Measurements from ENCODE around the gene OCIAD2. TPM values are rescaled to one million over a fixed set of nuclear protein-coding genes. Genes with fewer than 3 reads are reported as not detected.

The OCIAD2 gene
- total and polyA plus RNA-seq, 4 donors: 8.5 to 159 (median 26.5) TPM

DNA sequence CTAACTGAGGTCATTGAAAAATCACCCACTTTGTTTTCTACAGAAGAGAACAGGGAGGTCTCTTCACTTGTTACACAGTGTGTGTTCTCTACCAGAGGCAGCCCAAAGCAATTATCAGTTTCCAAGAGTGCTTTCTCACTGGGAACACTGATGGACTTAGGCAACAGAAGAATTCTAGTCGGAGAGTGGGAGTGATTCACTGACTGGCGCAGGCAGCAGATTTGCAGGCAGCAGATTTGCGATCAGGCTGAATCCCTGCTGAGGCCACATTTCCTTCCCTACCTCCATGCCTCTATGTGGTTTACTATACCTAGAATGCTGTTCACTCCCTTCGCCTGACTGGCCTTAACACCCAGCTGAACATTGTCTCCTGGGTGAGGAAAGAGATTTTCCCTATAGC is 6.6 kb downstream of the OCIAD2 start:
- 86% methylated on average over 4 of the region's 4 CpGs for WGBS

DNA sequence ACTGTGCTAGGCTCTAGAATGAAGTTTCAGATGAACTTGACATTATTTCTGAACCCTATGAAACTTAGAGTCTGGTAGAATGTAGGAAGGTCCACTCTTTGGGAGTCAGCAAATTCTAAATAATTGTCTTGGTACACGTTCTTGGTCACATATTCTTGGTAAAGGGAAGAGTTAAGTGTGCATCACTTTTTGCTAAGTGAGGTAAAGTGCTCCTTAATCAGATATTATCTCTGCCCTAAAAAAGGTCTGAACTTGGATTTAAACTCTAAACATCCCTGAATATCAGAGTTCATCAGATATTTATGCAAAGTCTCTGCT is 7.2 kb downstream of the OCIAD2 start:
- H3K36me3 ChIP-seq (ENCODE audit: control insufficient read depth in 4 of 4, insufficient read depth in 3 of 4, low read depth in 1 of 4, low read length in 3 of 4): peaks cover 3 to 57% (median 35%) of the 10 kb centered on the region in 4 donors
- H3K4me1 ChIP-seq (ENCODE audit: control insufficient read depth in 4 of 4, insufficient read depth in 4 of 4, low read length in 3 of 4): peaks cover 0 to 4% (median 3%) of the 10 kb centered on the region in 4 donors
- no peak for DNase-seq (ENCODE audit: low spot score)
- 75% methylated on average over 1 of the region's 1 CpG for WGBS
- TF ChIP-seq, protein P1, sequence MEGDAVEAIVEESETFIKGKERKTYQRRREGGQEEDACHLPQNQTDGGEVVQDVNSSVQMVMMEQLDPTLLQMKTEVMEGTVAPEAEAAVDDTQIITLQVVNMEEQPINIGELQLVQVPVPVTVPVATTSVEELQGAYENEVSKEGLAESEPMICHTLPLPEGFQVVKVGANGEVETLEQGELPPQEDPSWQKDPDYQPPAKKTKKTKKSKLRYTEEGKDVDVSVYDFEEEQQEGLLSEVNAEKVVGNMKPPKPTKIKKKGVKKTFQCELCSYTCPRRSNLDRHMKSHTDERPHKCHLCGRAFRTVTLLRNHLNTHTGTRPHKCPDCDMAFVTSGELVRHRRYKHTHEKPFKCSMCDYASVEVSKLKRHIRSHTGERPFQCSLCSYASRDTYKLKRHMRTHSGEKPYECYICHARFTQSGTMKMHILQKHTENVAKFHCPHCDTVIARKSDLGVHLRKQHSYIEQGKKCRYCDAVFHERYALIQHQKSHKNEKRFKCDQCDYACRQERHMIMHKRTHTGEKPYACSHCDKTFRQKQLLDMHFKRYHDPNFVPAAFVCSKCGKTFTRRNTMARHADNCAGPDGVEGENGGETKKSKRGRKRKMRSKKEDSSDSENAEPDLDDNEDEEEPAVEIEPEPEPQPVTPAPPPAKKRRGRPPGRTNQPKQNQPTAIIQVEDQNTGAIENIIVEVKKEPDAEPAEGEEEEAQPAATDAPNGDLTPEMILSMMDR (IDR thresholded peaks at IDR 0.05; ENCODE audit: low read depth, low read length, missing input control): no peak
- TF ChIP-seq RAD21 (IDR thresholded peaks at IDR 0.05) (no peak), GABPA (IDR thresholded peaks at IDR 0.05 in 1 of 2, conservative IDR thresholded peaks at IDR 0.05 in 1 of 2) (no peak), HNF4G (IDR thresholded peaks at IDR 0.05) (no peak), FOXA1 (IDR thresholded peaks at IDR 0.05) (no peak), JUND (IDR thresholded peaks at IDR 0.05) (no peak), YY1 (IDR thresholded peaks at IDR 0.05) (no peak), NR2F2 (IDR thresholded peaks at IDR 0.05) (no peak), FOXA2 (IDR thresholded peaks at IDR 0.05) (no peak), SP1 (IDR thresholded peaks at IDR 0.05) (no peak), HNF4A (conservative IDR thresholded peaks at IDR 0.05) (no peak), EGR1 (IDR thresholded peaks at IDR 0.05; ENCODE audit: low read depth in 2 of 2) (no peak), TAF1 (conservative IDR thresholded peaks at IDR 0.05) (no peak), RXRA (IDR thresholded peaks at IDR 0.05) (no peak)
- TF ChIP-seq, protein P2, sequence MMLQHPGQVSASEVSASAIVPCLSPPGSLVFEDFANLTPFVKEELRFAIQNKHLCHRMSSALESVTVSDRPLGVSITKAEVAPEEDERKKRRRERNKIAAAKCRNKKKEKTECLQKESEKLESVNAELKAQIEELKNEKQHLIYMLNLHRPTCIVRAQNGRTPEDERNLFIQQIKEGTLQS (IDR thresholded peaks at IDR 0.05): no peak
- TF ChIP-seq, protein P3, sequence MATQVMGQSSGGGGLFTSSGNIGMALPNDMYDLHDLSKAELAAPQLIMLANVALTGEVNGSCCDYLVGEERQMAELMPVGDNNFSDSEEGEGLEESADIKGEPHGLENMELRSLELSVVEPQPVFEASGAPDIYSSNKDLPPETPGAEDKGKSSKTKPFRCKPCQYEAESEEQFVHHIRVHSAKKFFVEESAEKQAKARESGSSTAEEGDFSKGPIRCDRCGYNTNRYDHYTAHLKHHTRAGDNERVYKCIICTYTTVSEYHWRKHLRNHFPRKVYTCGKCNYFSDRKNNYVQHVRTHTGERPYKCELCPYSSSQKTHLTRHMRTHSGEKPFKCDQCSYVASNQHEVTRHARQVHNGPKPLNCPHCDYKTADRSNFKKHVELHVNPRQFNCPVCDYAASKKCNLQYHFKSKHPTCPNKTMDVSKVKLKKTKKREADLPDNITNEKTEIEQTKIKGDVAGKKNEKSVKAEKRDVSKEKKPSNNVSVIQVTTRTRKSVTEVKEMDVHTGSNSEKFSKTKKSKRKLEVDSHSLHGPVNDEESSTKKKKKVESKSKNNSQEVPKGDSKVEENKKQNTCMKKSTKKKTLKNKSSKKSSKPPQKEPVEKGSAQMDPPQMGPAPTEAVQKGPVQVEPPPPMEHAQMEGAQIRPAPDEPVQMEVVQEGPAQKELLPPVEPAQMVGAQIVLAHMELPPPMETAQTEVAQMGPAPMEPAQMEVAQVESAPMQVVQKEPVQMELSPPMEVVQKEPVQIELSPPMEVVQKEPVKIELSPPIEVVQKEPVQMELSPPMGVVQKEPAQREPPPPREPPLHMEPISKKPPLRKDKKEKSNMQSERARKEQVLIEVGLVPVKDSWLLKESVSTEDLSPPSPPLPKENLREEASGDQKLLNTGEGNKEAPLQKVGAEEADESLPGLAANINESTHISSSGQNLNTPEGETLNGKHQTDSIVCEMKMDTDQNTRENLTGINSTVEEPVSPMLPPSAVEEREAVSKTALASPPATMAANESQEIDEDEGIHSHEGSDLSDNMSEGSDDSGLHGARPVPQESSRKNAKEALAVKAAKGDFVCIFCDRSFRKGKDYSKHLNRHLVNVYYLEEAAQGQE (IDR thresholded peaks at IDR 0.05): no peak
- TF ChIP-seq, protein P4, sequence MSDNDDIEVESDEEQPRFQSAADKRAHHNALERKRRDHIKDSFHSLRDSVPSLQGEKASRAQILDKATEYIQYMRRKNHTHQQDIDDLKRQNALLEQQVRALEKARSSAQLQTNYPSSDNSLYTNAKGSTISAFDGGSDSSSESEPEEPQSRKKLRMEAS (IDR thresholded peaks at IDR 0.05): no peak
- TF ChIP-seq, protein P5, sequence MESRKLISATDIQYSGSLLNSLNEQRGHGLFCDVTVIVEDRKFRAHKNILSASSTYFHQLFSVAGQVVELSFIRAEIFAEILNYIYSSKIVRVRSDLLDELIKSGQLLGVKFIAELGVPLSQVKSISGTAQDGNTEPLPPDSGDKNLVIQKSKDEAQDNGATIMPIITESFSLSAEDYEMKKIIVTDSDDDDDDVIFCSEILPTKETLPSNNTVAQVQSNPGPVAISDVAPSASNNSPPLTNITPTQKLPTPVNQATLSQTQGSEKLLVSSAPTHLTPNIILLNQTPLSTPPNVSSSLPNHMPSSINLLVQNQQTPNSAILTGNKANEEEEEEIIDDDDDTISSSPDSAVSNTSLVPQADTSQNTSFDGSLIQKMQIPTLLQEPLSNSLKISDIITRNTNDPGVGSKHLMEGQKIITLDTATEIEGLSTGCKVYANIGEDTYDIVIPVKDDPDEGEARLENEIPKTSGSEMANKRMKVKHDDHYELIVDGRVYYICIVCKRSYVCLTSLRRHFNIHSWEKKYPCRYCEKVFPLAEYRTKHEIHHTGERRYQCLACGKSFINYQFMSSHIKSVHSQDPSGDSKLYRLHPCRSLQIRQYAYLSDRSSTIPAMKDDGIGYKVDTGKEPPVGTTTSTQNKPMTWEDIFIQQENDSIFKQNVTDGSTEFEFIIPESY (IDR thresholded peaks at IDR 0.05): no peak
- H3K27me3 ChIP-seq (ENCODE audit: control insufficient read depth in 4 of 4, insufficient read depth in 4 of 4, low read length in 3 of 4): no peaks in the 10 kb centered on the region
- no peaks in the 10 kb centered on the region for H3K9me3 ChIP-seq (ENCODE audit: control insufficient read depth in 4 of 4, low read length in 3 of 4)
- H3K4me3 ChIP-seq (ENCODE audit: low read depth in 1 of 3, low read length in 3 of 3): no peak overlapping the region
- H3K27ac ChIP-seq (ENCODE audit: low read depth in 1 of 2, low read length in 2 of 2): no peak overlapping the region
- H3K9ac ChIP-seq (ENCODE audit: low read depth in 1 of 2, low read length in 2 of 2): no peak overlapping the region

More for the DNA sequence above, 6.6 kb downstream of the OCIAD2 start:
- Histone ChIP-seq H3K9ac (ENCODE audit: low read depth in 1 of 2, low read length in 2 of 2) (no peak overlapping the region), H3K4me1 (ENCODE audit: control insufficient read depth in 4 of 4, insufficient read depth in 4 of 4, low read length in 3 of 4) (peaks cover 2 to 10% (median 5%) of the 10 kb centered on the region in 4 donors), H3K36me3 (ENCODE audit: control insufficient read depth in 4 of 4, insufficient read depth in 3 of 4, low read depth in 1 of 4, low read length in 3 of 4) (peaks cover 2 to 52% (median 34%) of the 10 kb centered on the region in 4 donors), H3K4me3 (ENCODE audit: low read depth in 1 of 3, low read length in 3 of 3) (no peak overlapping the region), H3K9me3 (ENCODE audit: control insufficient read depth in 4 of 4, low read length in 3 of 4) (no peaks in the 10 kb centered on the region), H3K27me3 (ENCODE audit: control insufficient read depth in 4 of 4, insufficient read depth in 4 of 4, low read length in 3 of 4) (no peaks in the 10 kb centered on the region), H3K27ac (ENCODE audit: low read depth in 1 of 2, low read length in 2 of 2) (no peak overlapping the region)
- TF ChIP-seq FOXA1 (IDR thresholded peaks at IDR 0.05): no peak
- TF ChIP-seq FOXA2 (IDR thresholded peaks at IDR 0.05): no peak
- no peak for DNase-seq (ENCODE audit: low spot score)
